ENCODE data around the gene OSBPL6.
A peak's percentile ranks its signal among the peaks of the same experiment; 100 is the strongest.
"Not testable (repeated sequence)": the region's sequence is repeated elsewhere in the genome, so short reads cannot be mapped to it uniquely, and the experiment has no call there.

Gene OSBPL6

GRCh38 chr2:178401994-178402437, 207.7 kb downstream of the OSBPL6 start:
- DNase-seq (ENCODE audit: low read depth in 3 of 3) = no peak

- DNase-seq (ENCODE audit: low read depth in 3 of 3) = no peak
Observed at GRCh38 chr2:178403671-178404306, 209.5 kb downstream of the OSBPL6 start.

GRCh38 chr2:178404368-178404767, 210.1 kb downstream of the OSBPL6 start:
- no peak for DNase-seq (ENCODE audit: low read depth in 3 of 3)

GRCh38 chr2:178409261-178409660, 214.9 kb downstream of the OSBPL6 start:
- DNase-seq (ENCODE audit: low read depth in 3 of 3) = no peak

- DNase-seq (ENCODE audit: low read depth in 3 of 3) = no peak
Observed at GRCh38 chr2:178412047-178412446, 217.7 kb downstream of the OSBPL6 start.

GRCh38 chr2:178412453-178412852, 218.1 kb downstream of the OSBPL6 start:
- DNase-seq (ENCODE audit: low read depth in 3 of 3) = not testable (repeated sequence)

- DNase-seq (ENCODE audit: low read depth in 3 of 3) = peak; percentile 43 to 76 (median 49)
Observed at GRCh38 chr2:178413472-178414265, 219.4 kb downstream of the OSBPL6 start.

GRCh38 chr2:178414266-178415247, 220.2 kb downstream of the OSBPL6 start:
- DNase-seq (ENCODE audit: low read depth in 3 of 3) = peak; percentile 54 to 80 (median 58)

- no peak for DNase-seq (ENCODE audit: low read depth in 3 of 3)
Observed at GRCh38 chr2:178415979-178416378, 221.7 kb downstream of the OSBPL6 start.

GRCh38 chr2:178417916-178418315, 223.6 kb downstream of the OSBPL6 start:
- no peak for DNase-seq (ENCODE audit: low read depth in 3 of 3)

- no peak for DNase-seq (ENCODE audit: low read depth in 3 of 3)
Observed at GRCh38 chr2:178418426-178418825, 224.1 kb downstream of the OSBPL6 start.

- no peak for DNase-seq (ENCODE audit: low read depth in 3 of 3)
Observed at GRCh38 chr2:178419123-178419522, 224.8 kb downstream of the OSBPL6 start.

GRCh38 chr2:178420463-178420999, 226.2 kb downstream of the OSBPL6 start:
- no peak for DNase-seq (ENCODE audit: low read depth in 3 of 3)

- no peak for DNase-seq (ENCODE audit: low read depth in 3 of 3)
Observed at GRCh38 chr2:178422097-178422496, 227.8 kb downstream of the OSBPL6 start.

GRCh38 chr2:178423746-178424145, 229.4 kb downstream of the OSBPL6 start:
- DNase-seq (ENCODE audit: low read depth in 3 of 3) = not testable (repeated sequence)

- no peak for DNase-seq (ENCODE audit: low read depth in 3 of 3)
Observed at GRCh38 chr2:178425255-178425827, 231.0 kb downstream of the OSBPL6 start.

GRCh38 chr2:178426388-178426787, 232.1 kb downstream of the OSBPL6 start:
- DNase-seq (ENCODE audit: low read depth in 3 of 3) = no peak

- no peak for DNase-seq (ENCODE audit: low read depth in 3 of 3)
Observed at GRCh38 chr2:178427458-178427857, 233.1 kb downstream of the OSBPL6 start.

GRCh38 chr2:178428396-178428806, 234.1 kb downstream of the OSBPL6 start:
- no peak for DNase-seq (ENCODE audit: low read depth in 3 of 3)

- DNase-seq (ENCODE audit: low read depth in 3 of 3) = no peak
Observed at GRCh38 chr2:178429336-178429735, 235.0 kb downstream of the OSBPL6 start.

GRCh38 chr2:178436662-178437061, 242.3 kb downstream of the OSBPL6 start:
- DNase-seq (ENCODE audit: low read depth in 3 of 3) = no peak
